ENCODE measurements around the gene GTF3C2. TPM values are rescaled to one million over a fixed set of nuclear protein-coding genes. Genes with fewer than 3 reads are reported as not detected.
A peak's percentile ranks its signal among the peaks of the same experiment; 100 is the strongest.

The GTF3C2 gene
- total RNA-seq, 1 experiment from 2014 or later, result 89.3 TPM

GRCh38 chr2:27381577-27382181 lies 25.1 kb upstream of the GTF3C2 start:
- intact Hi-C loops (cut with micrococcal nuclease; ENCODE audit: unreplicated experiment), result no loop called here
- ChIA-PET CTCF (no interaction called here), POLR2A (ENCODE audit: low non-redundant PET) (no interaction called here)
- TF ChIP-seq CTCF (conservative IDR thresholded peaks at IDR 0.05; ENCODE audit: low read depth, low read length) (no peak), EZH2 (IDR thresholded peaks at IDR 0.05; ENCODE audit: borderline replicate concordance, low read depth, low read length, poor library complexity, severe bottlenecking) (no peak)
- Histone ChIP-seq H3K27me3 (replicated peaks; ENCODE audit: insufficient read depth, low read depth, low read length, poor library complexity) (no peaks in the 10 kb centered on the region), H3K4me1 (ENCODE audit: insufficient read depth, low read length, poor library complexity, severe bottlenecking) (peaks cover 15% of the 10 kb centered on the region), H3K4me3 (ENCODE audit: low read depth, low read length, poor library complexity, severe bottlenecking) (no peak overlapping the region), H3K36me3 (ENCODE audit: insufficient read depth, low read length, poor library complexity, severe bottlenecking) (peaks cover 71% of the 10 kb centered on the region), H3K9me3 (ENCODE audit: low read depth, low read length, poor library complexity, severe bottlenecking) (no peaks in the 10 kb centered on the region), H3K27ac (ENCODE audit: low read depth, low read length, poor library complexity, severe bottlenecking) (peak overlapping the region; percentile 89)
- TSS peak; percentile 83 for BruUV-seq (replicated peaks)
- no peak for DNase-seq (ENCODE audit: low spot score)

GRCh38 chr2:27380626-27381545 lies 24.3 kb upstream of the GTF3C2 start, which contains the start of gene ZNF513:
Gene ZNF513, minus strand, starts transcription at chr2:27380734. Its CDS starts 208 bp downstream, at chr2:27380526.
- no TSS peak for BruUV-seq (replicated peaks)
- Histone ChIP-seq H3K9me3 (ENCODE audit: low read depth, low read length, poor library complexity, severe bottlenecking) (no peaks in the 10 kb centered on the region), H3K27ac (ENCODE audit: low read depth, low read length, poor library complexity, severe bottlenecking) (peak within 1 kb of the TSS; percentile 89), H3K27me3 (replicated peaks; ENCODE audit: insufficient read depth, low read depth, low read length, poor library complexity) (no peaks in the 10 kb centered on the region), H3K4me1 (ENCODE audit: insufficient read depth, low read length, poor library complexity, severe bottlenecking) (peaks cover 15% of the 10 kb centered on the region), H3K36me3 (ENCODE audit: insufficient read depth, low read length, poor library complexity, severe bottlenecking) (peaks cover 75% of the 10 kb centered on the region), H3K4me3 (ENCODE audit: low read depth, low read length, poor library complexity, severe bottlenecking) (peak within 1 kb of the TSS; percentile 74)
- TF ChIP-seq EZH2 (IDR thresholded peaks at IDR 0.05; ENCODE audit: borderline replicate concordance, low read depth, low read length, poor library complexity, severe bottlenecking), result no peak
- TF ChIP-seq CTCF (conservative IDR thresholded peaks at IDR 0.05; ENCODE audit: low read depth, low read length), result no peak
- ChIA-PET POLR2A (ENCODE audit: low non-redundant PET) (interaction anchor here (0.6 kb wide), 2 partner anchors 78 to 1032 kb away, joined by 5 to 6 read pairs; no protein-coding TSS in a partner anchor), CTCF (interaction anchor here (1.5 kb wide), 1 partner anchor 302 kb away, joined by 4 read pairs; no protein-coding TSS in a partner anchor)
- intact Hi-C loops (cut with micrococcal nuclease; ENCODE audit: unreplicated experiment), result no loop called here
- DNase-seq (ENCODE audit: low spot score), result peak; percentile 98

- Histone ChIP-seq H3K27me3 (replicated peaks; ENCODE audit: insufficient read depth, low read depth, low read length, poor library complexity) (no peaks in the 10 kb centered on the region), H3K4me3 (ENCODE audit: low read depth, low read length, poor library complexity, severe bottlenecking) (peak overlapping the region; percentile 74), H3K36me3 (ENCODE audit: insufficient read depth, low read length, poor library complexity, severe bottlenecking) (peaks cover 75% of the 10 kb centered on the region), H3K4me1 (ENCODE audit: insufficient read depth, low read length, poor library complexity, severe bottlenecking) (peaks cover 15% of the 10 kb centered on the region), H3K27ac (ENCODE audit: low read depth, low read length, poor library complexity, severe bottlenecking) (peak overlapping the region; percentile 89), H3K9me3 (ENCODE audit: low read depth, low read length, poor library complexity, severe bottlenecking) (no peaks in the 10 kb centered on the region)
- ChIA-PET POLR2A (ENCODE audit: low non-redundant PET) (interaction anchor here (0.6 kb wide), 1 partner anchor 1031 kb away, joined by 6 read pairs; no protein-coding TSS in a partner anchor), CTCF (interaction anchor here (1.5 kb wide), 1 partner anchor 303 kb away, joined by 4 read pairs; no protein-coding TSS in a partner anchor)
- intact Hi-C loops (cut with micrococcal nuclease; ENCODE audit: unreplicated experiment), result no loop called here
- TF ChIP-seq EZH2 (IDR thresholded peaks at IDR 0.05; ENCODE audit: borderline replicate concordance, low read depth, low read length, poor library complexity, severe bottlenecking) (no peak), CTCF (conservative IDR thresholded peaks at IDR 0.05; ENCODE audit: low read depth, low read length) (no peak)
- BruUV-seq (replicated peaks), result no TSS peak
- DNase-seq (ENCODE audit: low spot score), result no peak
Measured at GRCh38 chr2:27379836-27380625, 23.5 kb upstream of the GTF3C2 start.

Measured in A673 (cell line).